Transverse colon (tissue), 4 donors: ENCODE results near the gene NFKBIZ. TPM values are rescaled to one million over a fixed set of nuclear protein-coding genes. Genes with fewer than 3 reads are reported as not detected.
"Not testable (repeated sequence)": the region's sequence is repeated elsewhere in the genome, so short reads cannot be mapped to it uniquely, and the experiment has no call there.

Experiments used
- DNase-seq: peaks from one replicate; pipeline ENCODE4 v3.0.0-alpha.2; 2019
- H3K27ac ChIP-seq, 4 donors: fragments of 200-600 bp; sonication (generic); 2 replicates each; pipeline ENCODE4 v1.5.1; 2016 to 2018; ENCODE audit warnings: inconsistent platforms in 4 of 4
- H3K27me3 ChIP-seq: fragments of 200-600 bp; sonication (generic); 2 replicates; pipeline ENCODE4 v1.5.1; 2017; ENCODE audit warnings: inconsistent platforms
- H3K36me3 ChIP-seq, 4 donors: fragments of 200-600 bp; sonication (generic); 2 replicates each; pipeline ENCODE4 v1.5.1; 2017 to 2019; ENCODE audit warnings: inconsistent platforms in 4 of 4
- H3K4me1 ChIP-seq, 4 donors: fragments of 200-600 bp; sonication (generic); 2 replicates each; pipeline ENCODE4 v1.5.1; 2017 to 2020; ENCODE audit warnings: inconsistent platforms in 4 of 4
- H3K4me3 ChIP-seq, 4 donors: fragments of 200-600 bp; sonication (generic); 1 replicate in 1 of 4; 2 replicates in 3 of 4; pipeline versions ENCODE4 v1.5.1 to v1.6.1; 2017 to 2019; ENCODE audit warnings: inconsistent platforms in 4 of 4
- H3K9me3 ChIP-seq, 2 donors: fragments of 200-600 bp; sonication (generic); 2 replicates each; pipeline ENCODE4 v1.5.1; 2017 to 2019; ENCODE audit warnings: inconsistent platforms in 2 of 2
- CTCF ChIP-seq, 5 experiments: fragments of 200-600 bp in 3 of 5; fragments of 450-650 bp in 2 of 5; sonication (generic) in 3 of 5; IDR thresholded peaks; 1 replicate in 2 of 5; 2 replicates in 3 of 5; pipeline ENCODE4 v1.5.1; 2016 to 2017; ENCODE audit warnings: antibody characterized with exemption in 5 of 5, inconsistent platforms in 3 of 5, mild to moderate bottlenecking in 2 of 5, moderate library complexity in 1 of 5
- EP300 ChIP-seq: sonication (generic); formaldehyde crosslinking; IDR thresholded peaks from one replicate; pipeline ENCODE4 v1.6.1; 2017; ENCODE audit warnings: antibody characterized with exemption, low read depth
- POLR2A ChIP-seq: fragments of 450-650 bp; IDR thresholded peaks from one replicate; pipeline ENCODE4 v1.6.1; 2016; ENCODE audit warnings: antibody characterized with exemption, mild to moderate bottlenecking, moderate library complexity
- POLR2AphosphoS5 ChIP-seq, 3 donors: sonication (generic); formaldehyde crosslinking; IDR thresholded peaks; one replicate each; pipeline ENCODE4 v1.6.1; 2016; ENCODE audit warnings: antibody characterized with exemption in 3 of 3
- WGBS, 2 donors: methylation state at CpG; one replicate each; pipeline ENCODE4 v1.1.5; 2018; ENCODE audit warnings: low coverage in 1 of 2; 5-methylcytosine and 5-hydroxymethylcytosine counted together
- in situ Hi-C, 4 donors: fragments of 200-750 bp; cut with MboI; loops; one replicate each; pipeline versions ENCODE4 v1.15.0 to v1.15.1; 2017; ENCODE audit warnings: low sequenced_read_pairs in 3 of 4, low pct_ligation_motif_present in 1 of 4, low pct_unique_long_range_greater_than_20kb in 1 of 4
- intact Hi-C: fragments of 100-400 bp; cut with DNase I; formaldehyde crosslinking; loops from one replicate; pipeline ENCODE4 v1.15.1; 2023; ENCODE audit warnings: low total_unique reads
- total RNA-seq, 4 donors: library from RNA; depleted of rRNA; stranded (reverse); fragments of >200 nt; gene quantifications; one replicate each; pipeline ENCODE4 v1.1.0, GENCODE V29; 2016

Gene NFKBIZ
- total RNA-seq, 4 donors from 2014 or later, result 92.4 to 333 (median 176) TPM

DNA sequence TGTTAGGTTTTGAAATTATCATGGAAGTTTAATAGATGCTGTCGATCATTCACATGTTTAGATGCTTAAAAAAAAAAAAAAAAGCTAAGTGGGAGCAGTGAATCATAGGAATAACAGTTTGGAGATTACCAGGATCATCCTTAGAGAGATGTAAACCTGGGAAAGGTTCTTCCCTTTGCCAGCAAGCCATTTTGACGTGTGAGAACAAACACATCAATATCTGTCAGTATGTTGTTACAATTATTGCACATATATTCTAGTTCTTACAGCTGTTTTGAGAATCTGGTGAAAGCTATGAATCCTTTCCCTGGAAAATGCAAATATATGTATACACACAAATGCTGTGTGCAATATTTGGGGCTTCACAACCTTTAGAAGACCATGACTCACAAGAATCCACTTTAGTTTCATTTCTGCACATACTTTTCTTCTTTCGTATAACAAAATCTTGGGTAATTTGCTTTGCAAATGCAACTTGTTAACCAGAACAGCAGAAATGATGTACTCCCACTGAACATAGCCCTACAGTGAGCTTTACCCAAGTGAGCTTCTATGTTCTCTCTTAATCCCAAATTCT lies 12.0 kb downstream of the NFKBIZ start:
- peaks cover 2 to 45% (median 24%) of the 10 kb centered on the region in 4 donors for H3K36me3 ChIP-seq
- intact Hi-C loops, result no loop called here
- no peaks in the 10 kb centered on the region for H3K27me3 ChIP-seq
- TF ChIP-seq POLR2AphosphoS5 (IDR thresholded peaks at IDR 0.05) (peak in 2 of 3 donors; percentile 8 to 10), EP300 (no peak), POLR2A (no peak), CTCF (IDR thresholded peaks at IDR 0.05) (no peak)
- H3K4me3 ChIP-seq, result no peak overlapping the region
- in situ Hi-C loops, result no loop called here
- H3K4me1 ChIP-seq, result peaks cover 1 to 19% (median 5%) of the 10 kb centered on the region in 4 donors
- no peak for DNase-seq
- H3K9me3 ChIP-seq, result no peaks in the 10 kb centered on the region
- peak overlapping the region in 1 of 4 donors; percentile 13 for H3K27ac ChIP-seq
- 67 to 76% methylated on average over 3 of the region's 3 CpGs for WGBS, 2 donors

- WGBS, 2 donors, result 73 to 88% methylated on average over 3 to 5 of the region's 5 CpGs
- peaks cover 0 to 13% (median 4%) of the 10 kb centered on the region in 4 donors for H3K4me1 ChIP-seq
- peak overlapping the region in 1 of 4 donors; percentile 13 for H3K27ac ChIP-seq
- DNase-seq, result no peak
- in situ Hi-C loops (no loop called here), intact Hi-C loops (no loop called here)
- no peaks in the 10 kb centered on the region for H3K9me3 ChIP-seq
- H3K4me3 ChIP-seq, result no peak overlapping the region
- no peaks in the 10 kb centered on the region for H3K27me3 ChIP-seq
- H3K36me3 ChIP-seq, result peaks cover 2 to 39% (median 21%) of the 10 kb centered on the region in 4 donors
- TF ChIP-seq POLR2AphosphoS5 (IDR thresholded peaks at IDR 0.05) (no peak), EP300 (no peak), CTCF (IDR thresholded peaks at IDR 0.05) (no peak), POLR2A (no peak)
These were observed 12.6 kb downstream of the NFKBIZ start for GRCh38 chr3:101861789-101862415.

DNA sequence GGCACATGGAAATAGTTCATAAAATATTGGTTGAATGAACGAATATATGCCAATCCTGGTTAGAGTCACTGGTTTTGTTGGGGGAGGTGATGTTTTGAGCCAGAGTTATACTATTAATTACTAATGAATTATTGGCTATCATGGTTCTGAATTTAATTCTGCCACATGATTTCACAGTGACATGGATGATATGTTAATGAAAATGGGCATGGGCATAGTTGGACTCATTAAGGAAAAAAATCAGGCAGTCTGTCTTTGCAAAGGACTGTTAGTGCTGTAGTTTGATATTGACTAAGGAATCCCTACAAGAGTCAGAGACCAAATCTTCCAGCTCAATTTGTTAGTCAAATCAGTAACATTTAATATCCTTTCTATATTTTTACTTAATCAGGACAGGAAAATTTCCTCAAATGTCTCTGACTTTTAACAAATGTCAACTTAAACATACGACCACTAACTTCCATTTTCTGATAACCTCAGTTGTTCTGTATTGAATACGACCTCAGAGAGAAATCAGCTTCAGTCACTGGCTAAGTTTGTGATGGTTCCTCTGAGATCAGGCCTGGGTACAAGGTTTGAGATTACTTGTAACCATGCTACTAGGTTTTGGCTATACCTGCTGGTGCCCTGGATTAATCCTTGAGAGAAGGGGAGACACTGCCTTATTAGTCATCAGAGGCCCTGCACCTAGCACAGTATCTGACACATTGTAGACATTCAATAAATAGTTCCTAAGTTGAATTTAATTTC lies 13.3 kb downstream of the NFKBIZ start:
- Histone ChIP-seq H3K4me1 (peaks cover 0 to 11% (median 3%) of the 10 kb centered on the region in 4 donors), H3K27ac (no peak overlapping the region), H3K4me3 (no peak overlapping the region), H3K36me3 (peaks cover 2 to 32% (median 18%) of the 10 kb centered on the region in 4 donors), H3K9me3 (no peaks in the 10 kb centered on the region), H3K27me3 (no peaks in the 10 kb centered on the region)
- intact Hi-C loops (no loop called here), in situ Hi-C loops (no loop called here)
- DNase-seq, result no peak
- WGBS, 2 donors, result 66 to 77% methylated on average over 3 of the region's 3 CpGs
- TF ChIP-seq CTCF (IDR thresholded peaks at IDR 0.05) (no peak), POLR2A (no peak), POLR2AphosphoS5 (IDR thresholded peaks at IDR 0.05) (peak in 2 of 3 donors; percentile 4 to 12), EP300 (no peak)

GRCh38 chr3:101864926-101865325 lies 15.6 kb downstream of the NFKBIZ start:
- H3K4me3 ChIP-seq, H3K9me3 ChIP-seq, H3K36me3 ChIP-seq, intact Hi-C loops, DNase-seq, H3K27me3 ChIP-seq, H3K27ac ChIP-seq, in situ Hi-C loops: not testable (repeated sequence)
- WGBS, 2 donors, result 95 to 96% methylated on average over 6 to 7 of the region's 7 CpGs
- peaks cover 0 to 19% (median 11%) of the 10 kb centered on the region in 4 donors for H3K4me1 ChIP-seq
